ENCODE results near the gene ZNF385D.

ZNF385D gene, protein sequence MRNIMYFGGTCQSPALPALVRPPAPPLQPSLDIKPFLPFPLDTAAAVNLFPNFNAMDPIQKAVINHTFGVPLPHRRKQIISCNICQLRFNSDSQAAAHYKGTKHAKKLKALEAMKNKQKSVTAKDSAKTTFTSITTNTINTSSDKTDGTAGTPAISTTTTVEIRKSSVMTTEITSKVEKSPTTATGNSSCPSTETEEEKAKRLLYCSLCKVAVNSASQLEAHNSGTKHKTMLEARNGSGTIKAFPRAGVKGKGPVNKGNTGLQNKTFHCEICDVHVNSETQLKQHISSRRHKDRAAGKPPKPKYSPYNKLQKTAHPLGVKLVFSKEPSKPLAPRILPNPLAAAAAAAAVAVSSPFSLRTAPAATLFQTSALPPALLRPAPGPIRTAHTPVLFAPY

DNA sequence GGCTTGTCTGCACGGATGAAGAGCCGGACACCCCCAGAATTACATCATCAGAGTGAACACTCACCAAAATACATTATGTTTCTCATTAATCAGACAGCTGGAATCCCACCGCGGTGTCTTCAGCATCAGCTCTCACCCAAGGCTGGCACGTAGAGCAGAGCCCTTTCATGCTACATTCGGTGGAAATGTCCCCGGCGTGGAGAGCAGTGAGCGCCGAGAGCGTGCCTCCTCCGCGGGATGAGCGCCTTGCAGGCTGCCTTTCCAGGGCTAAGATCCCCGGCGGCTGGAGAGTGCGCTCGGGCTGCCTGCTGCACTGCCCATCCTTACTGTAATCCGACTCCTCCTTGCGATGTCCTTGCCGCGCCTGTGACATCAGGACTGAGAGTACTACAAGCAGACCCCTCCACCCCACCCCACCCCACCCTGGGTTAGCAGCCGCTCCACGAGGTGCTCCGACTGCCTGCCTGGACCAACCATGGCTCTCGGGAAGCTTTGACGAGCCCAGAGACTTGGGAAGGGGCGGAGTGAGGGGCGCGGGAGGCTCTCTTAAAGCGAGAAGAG is at the start of gene ZNF385D:
ZNF385D (minus strand) TSS at position 380 of the 561 bp plus-strand sequence; CDS start at position 86, 294 bp downstream.
- in situ Hi-C loops (cut with MboI; ENCODE audit: low pct_unique_long_range_greater_than_20kb, low sequenced_read_pairs), result no loop called here
- no peak for DNase-seq

DNA sequence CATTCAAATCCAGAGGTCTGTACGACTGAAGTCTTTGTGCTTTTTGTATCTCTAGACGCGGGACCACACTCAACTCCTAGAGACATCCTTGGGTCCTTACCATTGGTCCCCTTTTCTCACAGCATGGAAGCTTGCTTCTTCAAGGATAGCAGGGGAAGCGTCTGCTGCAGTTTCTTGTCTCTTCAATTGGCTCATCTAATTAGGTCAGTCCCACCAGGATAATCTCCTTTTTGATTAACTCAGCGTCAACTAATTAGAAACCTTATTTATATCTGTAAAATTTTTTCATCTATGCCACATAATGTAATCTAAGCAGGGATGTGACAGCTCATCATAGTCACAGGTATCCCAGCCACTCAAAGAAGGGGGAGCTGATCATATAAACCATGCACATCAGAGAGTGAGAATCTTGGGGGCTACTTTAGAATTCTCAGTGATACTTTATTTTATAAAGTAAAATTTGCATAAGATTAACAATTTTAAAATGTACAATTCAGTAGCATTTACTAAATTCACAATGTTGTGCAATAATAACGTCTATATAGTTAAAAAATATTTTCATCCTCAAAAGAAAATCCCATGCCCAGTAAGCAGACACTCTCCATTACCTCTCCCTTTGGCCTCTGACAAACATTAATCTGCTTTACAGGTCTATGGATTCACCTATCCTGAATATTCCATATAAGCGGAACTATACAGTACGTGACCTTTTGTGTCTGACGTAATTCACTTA is 47.5 kb upstream of the ZNF385D start:
- in situ Hi-C loops (cut with MboI; ENCODE audit: low pct_unique_long_range_greater_than_20kb, low sequenced_read_pairs), result no loop called here
- DNase-seq, result no peak

DNA sequence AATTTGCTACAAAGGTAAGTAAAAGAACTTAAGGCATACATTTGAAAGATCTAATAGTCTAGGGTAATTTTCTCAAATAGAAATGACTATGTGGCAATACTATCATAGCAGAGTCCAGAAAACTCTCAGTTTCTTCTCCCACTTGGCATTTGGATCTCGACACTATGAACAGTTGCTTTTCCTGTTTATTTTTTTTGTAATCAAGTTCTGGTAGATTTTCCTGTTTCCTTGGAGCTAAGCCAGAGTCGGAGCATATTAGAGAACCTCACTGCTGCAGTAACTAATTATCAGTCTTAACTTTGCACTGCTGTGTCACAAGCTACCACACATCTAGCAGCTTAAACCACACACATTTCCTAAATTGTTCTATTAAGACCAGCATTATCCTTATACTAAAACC is 44.9 kb upstream of the ZNF385D start:
- in situ Hi-C loops (cut with MboI; ENCODE audit: low pct_unique_long_range_greater_than_20kb, low sequenced_read_pairs), result no loop called here

DNA sequence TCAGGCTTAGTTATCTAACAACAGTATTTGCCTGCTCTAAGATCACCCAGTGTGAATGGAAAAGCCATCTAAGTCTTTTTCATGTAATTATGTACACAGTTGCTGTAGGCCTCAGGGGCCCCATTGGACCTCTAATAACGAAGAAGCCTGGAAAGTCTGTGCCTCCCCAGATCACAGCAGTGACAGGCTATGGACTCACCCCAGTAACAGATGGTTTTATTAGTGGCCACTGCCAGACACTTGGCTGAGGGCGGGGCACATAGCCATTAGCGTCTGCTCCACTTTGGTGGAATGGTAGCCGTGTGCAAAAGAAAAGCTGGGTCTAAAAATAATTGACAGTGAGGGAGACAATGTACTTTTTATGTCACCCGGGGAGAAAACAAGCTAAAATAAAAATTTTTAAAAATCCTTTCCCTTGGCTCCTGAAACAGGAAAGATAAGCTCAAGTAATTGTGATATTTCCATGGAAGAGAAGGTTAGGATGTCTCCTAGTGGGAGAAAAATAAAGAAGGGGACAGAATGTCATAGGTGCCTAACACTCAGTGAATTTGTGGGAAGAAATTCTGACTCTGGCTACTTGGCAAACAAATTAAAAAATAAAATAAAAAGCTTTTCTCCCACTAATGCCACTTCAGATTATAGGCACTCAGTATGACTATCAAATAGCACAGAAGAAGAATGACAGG is 44.3 kb upstream of the ZNF385D start:
- DNase-seq, result no peak
- in situ Hi-C loops (cut with MboI; ENCODE audit: low pct_unique_long_range_greater_than_20kb, low sequenced_read_pairs), result no loop called here

More for the DNA sequence above, 44.9 kb upstream of the ZNF385D start:
- DNase-seq, result no peak

DNA sequence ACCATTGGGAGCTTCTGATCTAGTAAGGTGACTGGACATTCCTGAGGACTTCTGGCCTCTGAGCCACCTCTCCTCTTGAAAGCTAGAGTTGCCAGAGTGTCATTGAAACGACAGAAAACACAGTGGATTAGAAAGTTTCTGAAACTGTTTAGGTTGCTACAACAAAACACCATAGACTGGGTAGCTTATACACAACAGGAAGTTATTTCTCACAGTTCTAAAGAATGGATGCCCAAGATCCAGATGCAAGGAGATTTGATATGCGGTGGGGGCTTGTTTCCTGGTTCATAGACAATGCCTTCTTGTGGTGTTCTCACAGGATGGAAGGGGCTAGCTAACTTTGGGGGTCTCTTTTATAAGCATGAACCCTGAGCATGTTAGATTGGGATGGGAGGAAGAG is 43.3 kb upstream of the ZNF385D start:
- no peak for DNase-seq
- in situ Hi-C loops (cut with MboI; ENCODE audit: low pct_unique_long_range_greater_than_20kb, low sequenced_read_pairs), result no loop called here

DNA sequence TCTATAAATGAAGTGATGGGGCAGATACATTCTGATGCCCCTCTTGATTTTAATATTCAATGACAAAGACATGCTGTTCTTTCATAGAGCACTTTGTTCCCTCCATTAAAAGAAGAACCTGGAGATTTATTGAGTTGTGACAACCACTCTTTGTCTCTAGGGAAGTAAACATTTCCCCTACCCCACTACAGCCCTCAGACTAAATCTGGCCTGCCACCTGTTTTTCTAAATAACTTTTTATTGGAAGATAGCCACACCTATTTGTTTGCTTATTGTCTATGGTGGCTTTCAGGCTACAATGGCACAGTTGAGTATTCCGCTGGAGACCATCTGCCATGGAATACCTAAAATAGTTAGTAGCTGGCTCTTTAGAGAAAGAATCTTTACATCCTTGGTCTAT is 41.2 kb upstream of the ZNF385D start:
- DNase-seq, result no peak
- in situ Hi-C loops (cut with MboI; ENCODE audit: low pct_unique_long_range_greater_than_20kb, low sequenced_read_pairs), result no loop called here

DNA sequence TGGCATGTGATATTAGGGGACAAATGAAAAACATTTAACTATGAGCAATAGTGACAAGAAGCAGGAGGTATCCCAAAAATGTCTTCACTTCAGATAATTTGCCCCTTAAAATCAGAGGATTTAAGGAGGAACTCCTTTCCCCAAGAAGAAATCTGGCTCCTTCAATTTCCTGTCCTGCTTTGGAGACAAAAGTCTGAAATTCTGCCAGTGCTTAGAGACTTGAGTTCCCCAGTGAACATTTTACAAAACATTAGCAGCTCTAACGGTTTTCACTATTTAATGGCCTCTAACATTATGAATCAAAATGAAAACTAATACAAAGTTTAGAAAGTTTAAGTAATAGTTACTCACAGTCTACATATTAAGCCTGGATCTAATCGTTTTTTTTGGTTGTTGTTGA is 40.3 kb upstream of the ZNF385D start:
- in situ Hi-C loops (cut with MboI; ENCODE audit: low pct_unique_long_range_greater_than_20kb, low sequenced_read_pairs), result no loop called here
- DNase-seq, result no peak

DNA sequence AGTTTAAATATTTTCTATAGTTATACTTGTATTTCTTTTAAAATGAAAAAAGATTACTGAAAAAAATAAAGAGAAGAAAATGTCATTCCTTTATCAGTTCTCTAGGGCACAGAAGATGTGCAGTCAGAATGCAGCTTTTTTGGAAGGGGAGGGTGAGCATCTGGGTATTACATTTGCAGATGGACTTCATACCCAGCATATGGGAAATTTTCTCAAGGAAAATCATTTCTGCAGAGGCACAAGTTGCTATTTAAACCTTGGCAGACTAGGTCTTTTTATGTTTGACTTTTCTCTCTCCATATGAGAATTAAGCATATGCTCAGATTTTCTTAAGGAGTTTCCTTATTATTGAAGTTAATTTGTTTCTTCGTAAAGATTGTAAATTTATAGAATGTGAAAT is 39.5 kb upstream of the ZNF385D start:
- in situ Hi-C loops (cut with MboI; ENCODE audit: low pct_unique_long_range_greater_than_20kb, low sequenced_read_pairs), result no loop called here
- DNase-seq, result no peak

DNA sequence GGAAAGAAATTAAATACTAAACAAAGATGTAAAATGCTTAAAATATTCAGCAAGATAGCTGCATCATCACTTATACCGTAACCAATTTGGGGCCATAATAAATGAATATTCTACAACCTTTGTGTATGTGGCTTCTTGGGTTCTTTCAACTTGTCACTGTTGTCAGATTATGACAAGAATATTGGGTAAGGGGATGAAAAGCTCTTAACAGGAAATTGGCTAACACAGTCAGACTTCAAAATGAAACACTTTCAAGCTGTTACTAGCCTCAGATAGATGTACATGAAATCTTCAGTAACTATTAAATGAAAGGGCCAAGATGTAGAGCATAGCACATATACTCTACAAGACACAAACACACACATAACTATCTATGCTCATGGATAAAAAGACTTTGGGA is 38.7 kb upstream of the ZNF385D start:
- DNase-seq, result no peak
- in situ Hi-C loops (cut with MboI; ENCODE audit: low pct_unique_long_range_greater_than_20kb, low sequenced_read_pairs), result no loop called here

DNA sequence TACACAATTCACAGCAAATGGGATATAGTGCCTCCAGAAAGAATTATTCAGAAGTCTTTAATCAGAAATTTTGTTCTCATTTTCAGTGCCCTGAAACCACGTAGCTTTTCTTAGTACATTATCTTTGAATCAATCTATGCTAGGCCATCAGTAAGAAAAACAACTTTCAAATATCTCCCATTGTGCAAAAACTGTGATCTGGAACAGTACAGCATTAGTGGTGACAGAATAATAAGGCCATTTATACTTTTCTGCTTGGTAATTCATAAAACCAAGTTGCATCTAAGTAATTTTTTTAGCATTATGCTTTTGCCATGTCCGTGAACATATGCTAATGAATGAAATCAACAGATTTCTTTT is 35.4 kb upstream of the ZNF385D start:
- DNase-seq, result no peak
- in situ Hi-C loops (cut with MboI; ENCODE audit: low pct_unique_long_range_greater_than_20kb, low sequenced_read_pairs), result no loop called here

DNA sequence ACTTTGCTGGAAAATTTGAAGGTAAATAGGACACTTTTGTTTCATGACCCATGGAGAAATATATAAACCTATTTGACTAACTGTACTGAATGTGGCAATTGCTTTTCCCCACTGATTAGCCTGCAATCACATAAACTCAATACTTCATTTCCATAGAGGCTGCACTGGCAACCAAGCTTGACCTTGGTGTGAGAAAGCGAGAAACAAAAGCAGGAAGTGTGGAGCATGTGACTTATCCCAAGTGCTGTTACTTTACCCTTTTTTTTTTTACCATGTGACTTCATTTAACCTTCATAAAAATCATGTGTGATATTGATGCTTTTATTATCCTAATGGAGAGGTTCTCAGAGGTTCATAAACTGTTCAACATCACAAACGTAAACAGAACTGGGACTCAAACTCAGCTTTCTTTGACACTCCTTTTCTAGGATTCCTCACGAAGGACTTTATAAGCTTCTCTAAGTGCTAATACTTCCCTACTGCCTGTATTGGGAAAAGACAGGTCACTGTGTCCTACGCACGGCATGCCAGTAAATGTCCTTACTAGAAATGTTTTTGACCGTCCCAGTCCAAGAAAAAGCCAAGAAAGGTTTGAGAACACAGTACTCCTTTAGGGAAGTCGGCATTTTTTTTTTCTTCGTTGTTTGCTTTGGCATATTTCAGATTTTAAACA is 34.9 kb upstream of the ZNF385D start:
- no peak for DNase-seq
- in situ Hi-C loops (cut with MboI; ENCODE audit: low pct_unique_long_range_greater_than_20kb, low sequenced_read_pairs), result no loop called here

DNA sequence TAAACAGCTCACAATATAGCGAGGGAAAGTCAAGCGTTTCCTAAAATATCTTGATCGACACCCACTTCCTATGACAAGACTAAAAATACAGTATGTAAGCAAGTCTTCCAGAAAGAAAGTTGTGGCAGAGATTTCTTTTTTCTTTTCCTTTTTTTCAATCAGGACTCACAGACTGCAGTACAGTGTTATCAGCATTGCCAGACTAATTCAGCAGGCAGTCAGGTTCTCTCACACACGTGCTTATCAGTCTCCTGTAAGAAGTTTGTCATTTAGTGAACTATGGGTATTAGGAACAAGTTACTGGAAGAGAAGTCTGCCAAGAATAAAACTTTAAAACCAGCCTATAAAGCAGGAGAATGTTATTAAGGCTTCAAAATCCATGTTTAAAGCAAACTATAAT is 32.8 kb upstream of the ZNF385D start:
- DNase-seq, result no peak
- in situ Hi-C loops (cut with MboI; ENCODE audit: low pct_unique_long_range_greater_than_20kb, low sequenced_read_pairs), result no loop called here

DNA sequence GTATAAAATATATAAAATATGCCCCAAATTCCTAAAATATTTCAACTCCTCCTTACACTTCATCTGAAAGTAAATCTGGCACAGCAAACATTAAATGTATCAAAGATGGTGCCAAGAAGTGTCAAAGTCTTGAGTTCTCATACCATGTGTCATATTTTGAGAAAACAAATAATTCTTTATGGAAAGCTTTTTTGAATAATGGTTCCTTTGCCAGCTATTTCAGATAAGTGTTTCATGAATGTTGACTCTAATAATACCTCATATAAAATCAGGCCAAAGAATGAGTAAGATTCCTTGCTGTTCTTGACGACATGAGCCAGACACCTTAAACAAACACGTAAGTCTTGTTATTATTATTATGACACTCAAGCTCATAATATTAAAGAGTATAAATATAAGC is 30.3 kb upstream of the ZNF385D start:
- no peak for DNase-seq
- in situ Hi-C loops (cut with MboI; ENCODE audit: low pct_unique_long_range_greater_than_20kb, low sequenced_read_pairs), result no loop called here

DNA sequence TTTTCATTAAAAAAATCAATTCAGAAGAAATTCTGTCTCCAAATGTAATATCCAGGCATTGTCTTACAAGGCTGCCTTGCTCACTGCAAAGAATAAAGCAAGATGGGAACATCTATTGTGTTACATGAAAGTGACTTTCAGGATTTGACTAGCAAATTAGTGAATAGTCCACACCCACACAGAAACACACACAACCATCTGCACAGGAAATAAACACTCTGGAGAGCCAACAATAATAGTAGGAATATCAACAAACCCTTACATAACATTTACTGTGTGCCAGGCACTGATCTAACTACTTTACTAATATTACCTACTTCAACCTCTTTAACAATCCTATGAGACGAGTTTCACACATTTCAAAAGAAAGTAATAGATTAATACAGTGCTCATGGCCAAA is 28.9 kb upstream of the ZNF385D start:
- DNase-seq, result no peak
- in situ Hi-C loops (cut with MboI; ENCODE audit: low pct_unique_long_range_greater_than_20kb, low sequenced_read_pairs), result no loop called here

DNA sequence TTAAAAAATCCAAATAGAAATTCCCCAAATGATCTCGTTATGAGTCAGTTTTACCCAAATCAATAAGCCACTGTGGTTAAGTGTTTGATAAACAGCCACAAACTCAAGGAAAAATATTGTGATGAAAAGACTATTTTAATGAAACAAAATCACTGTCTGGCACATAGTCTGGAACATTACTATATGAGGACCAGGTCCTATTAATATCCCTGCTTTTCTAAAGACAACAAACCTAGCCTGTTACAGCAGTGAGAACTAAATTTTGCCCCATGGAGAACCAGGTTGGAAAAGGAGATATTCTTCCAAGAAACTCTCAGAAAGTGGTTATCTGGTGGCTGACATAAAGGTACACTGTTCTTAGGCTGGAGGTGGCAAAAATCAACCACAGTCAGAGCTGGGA is 27.7 kb upstream of the ZNF385D start:
- DNase-seq, result no peak

DNA sequence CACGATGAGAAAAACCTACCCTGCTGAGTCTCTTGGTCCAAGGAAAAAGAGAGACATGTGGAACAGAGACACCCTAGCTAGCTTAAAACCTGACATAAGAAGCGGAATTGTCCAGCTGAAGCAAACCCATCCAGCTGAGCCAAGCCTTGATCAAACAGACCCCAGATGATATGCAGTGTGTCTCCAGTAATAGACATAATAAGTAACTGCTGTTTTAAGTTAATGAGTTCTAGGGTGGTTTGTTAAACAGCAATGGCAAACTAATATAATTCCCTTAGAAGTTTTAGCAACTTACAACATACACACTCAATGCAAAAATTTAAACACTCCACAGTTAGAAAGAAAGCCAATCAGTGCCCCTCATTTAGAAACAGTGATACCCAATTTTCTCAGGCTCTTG is 26.8 kb upstream of the ZNF385D start:
- in situ Hi-C loops (cut with MboI; ENCODE audit: low pct_unique_long_range_greater_than_20kb, low sequenced_read_pairs), result no loop called here
- DNase-seq, result no peak

More for the DNA sequence above, 27.7 kb upstream of the ZNF385D start:
- in situ Hi-C loops (cut with MboI; ENCODE audit: low pct_unique_long_range_greater_than_20kb, low sequenced_read_pairs), result no loop called here

DNA sequence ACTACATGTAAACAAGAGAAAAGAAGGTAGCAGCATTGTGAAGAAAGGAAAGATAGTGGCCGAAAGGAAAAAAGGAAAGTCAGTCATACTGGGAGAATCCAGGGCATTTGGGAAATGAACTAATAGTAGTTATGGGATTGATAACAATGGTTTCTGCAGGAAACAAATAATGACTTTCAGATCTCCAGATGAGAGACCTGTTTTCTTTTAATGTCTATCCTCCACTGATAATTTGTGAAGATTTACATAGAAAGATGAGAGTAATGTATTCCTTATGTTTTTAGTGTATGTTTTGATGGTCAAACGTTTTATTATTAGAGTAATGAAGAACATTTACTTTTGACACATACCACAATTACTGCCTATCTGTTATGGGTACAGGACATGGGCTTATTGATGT is 15.0 kb upstream of the ZNF385D start:
- in situ Hi-C loops (cut with MboI; ENCODE audit: low pct_unique_long_range_greater_than_20kb, low sequenced_read_pairs), result no loop called here
- DNase-seq, result no peak

DNA sequence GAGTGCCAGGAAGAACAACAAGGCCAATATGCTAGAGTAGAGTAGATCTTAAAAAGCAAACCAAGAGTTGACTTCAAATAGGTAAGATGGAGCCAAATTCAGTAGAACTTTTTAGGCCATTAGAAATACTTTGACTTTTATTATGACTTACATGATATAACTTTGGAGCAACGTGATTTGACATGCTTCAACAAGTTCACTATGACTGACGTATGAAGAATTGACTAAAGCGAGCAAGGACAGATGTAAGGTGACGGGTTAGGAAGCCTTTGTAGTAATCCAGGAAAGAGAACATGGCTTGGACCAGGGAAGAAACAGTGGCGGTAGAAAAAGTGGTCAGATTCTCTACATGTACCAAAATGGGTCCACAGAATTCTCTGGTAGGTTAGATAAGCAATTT is 4.9 kb upstream of the ZNF385D start:
- in situ Hi-C loops (cut with MboI; ENCODE audit: low pct_unique_long_range_greater_than_20kb, low sequenced_read_pairs), result no loop called here
- no peak for DNase-seq

DNA sequence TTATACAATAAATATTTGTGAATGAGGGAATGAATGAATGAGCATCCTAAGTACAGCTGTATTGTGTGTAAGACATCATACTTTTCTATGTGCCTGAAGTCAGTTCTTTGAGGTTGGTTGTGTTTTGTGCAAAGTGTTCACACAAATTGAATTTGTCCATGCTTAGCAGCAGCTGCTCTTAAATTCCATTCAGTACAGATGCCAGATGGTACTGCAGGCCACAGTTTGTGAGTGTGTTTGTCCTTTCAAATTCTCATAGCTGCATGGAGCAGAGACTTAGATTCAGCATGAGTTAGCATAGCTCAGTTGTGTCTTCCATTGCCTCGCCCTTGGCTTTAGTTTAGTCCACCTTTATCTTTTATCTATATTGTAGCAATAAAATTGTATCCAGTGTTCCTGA is 3.8 kb upstream of the ZNF385D start:
- in situ Hi-C loops (cut with MboI; ENCODE audit: low pct_unique_long_range_greater_than_20kb, low sequenced_read_pairs), result no loop called here
- DNase-seq, result no peak
